Measurements from ENCODE around the gene MAP2K1.

The MAP2K1 gene

GRCh38 chr15:66430627-66431255 lies 44.0 kb downstream of the MAP2K1 start:
- TF ChIP-seq GATA3 (IDR thresholded peaks at IDR 0.05; ENCODE audit: low read depth, low read length) = no peak

DNA sequence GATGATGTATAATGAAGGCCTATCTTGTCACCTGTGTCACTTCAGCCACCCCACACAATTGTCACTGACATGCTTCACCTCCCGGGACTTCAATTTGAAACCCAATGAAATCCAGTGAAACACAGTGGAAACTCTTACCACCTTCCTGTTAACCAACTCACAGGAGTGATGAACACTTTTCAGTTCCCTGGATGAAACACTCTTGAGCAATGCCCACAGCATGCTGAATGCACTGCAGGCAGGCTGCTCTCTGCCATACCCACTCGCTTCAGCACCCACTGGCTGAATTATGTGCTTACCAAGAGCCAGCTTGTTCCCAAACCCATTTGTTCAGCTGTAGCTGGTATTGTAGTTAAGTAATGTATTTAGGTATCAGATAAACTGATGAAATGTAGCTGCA lies 47.0 kb downstream of the MAP2K1 start:
- TF ChIP-seq GATA2 (IDR thresholded peaks at IDR 0.05; ENCODE audit: low read depth, low read length) (no peak), GATA3 (IDR thresholded peaks at IDR 0.05; ENCODE audit: low read depth, low read length) (no peak)

- no peak for TF ChIP-seq GATA2 (IDR thresholded peaks at IDR 0.05; ENCODE audit: low read depth, low read length)
- TF ChIP-seq GATA3 (IDR thresholded peaks at IDR 0.05; ENCODE audit: low read depth, low read length) = no peak
Observed at GRCh38 chr15:66440501-66440900, 53.8 kb downstream of the MAP2K1 start.

- TF ChIP-seq GATA3 (IDR thresholded peaks at IDR 0.05; ENCODE audit: low read depth, low read length) (no peak), GATA2 (IDR thresholded peaks at IDR 0.05; ENCODE audit: low read depth, low read length) (no peak)
Observed at GRCh38 chr15:66452420-66452819, 65.7 kb downstream of the MAP2K1 start.

DNA sequence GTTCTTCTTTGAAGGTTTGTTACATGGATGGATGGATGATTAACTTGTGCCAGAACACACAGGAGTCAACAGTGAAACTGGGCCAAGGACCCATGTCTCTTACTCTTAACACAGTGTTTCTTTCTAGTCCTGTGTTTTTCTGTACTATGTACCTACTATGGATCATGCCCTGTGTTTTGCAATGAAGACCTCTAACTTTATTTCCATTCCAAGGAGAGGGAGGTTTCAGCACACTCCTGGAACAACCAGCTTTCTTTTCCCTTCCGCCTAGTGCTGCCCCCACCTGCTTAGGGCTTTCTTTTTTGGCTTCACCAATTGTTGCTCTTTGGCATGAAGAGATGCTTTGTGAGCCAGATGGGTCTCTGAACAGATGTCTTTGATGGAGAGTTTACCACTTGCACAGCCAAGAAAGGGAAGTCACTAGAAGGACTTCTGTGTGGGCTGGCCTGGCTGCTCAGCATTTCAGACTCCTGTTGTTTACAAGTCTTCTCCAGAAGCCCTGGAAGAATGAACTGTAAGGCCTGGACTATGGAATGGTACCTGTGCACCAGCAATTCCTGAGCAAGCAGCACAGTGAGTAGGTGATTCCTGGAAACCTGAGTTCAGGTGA lies 66.4 kb downstream of the MAP2K1 start:
- no peak for TF ChIP-seq GATA3 (IDR thresholded peaks at IDR 0.05; ENCODE audit: low read depth, low read length)

- no peak for TF ChIP-seq GATA3 (IDR thresholded peaks at IDR 0.05; ENCODE audit: low read depth, low read length)
Observed at GRCh38 chr15:66454143-66454542, 67.4 kb downstream of the MAP2K1 start.

- TF ChIP-seq GATA3 (IDR thresholded peaks at IDR 0.05; ENCODE audit: low read depth, low read length) (no peak), GATA2 (IDR thresholded peaks at IDR 0.05; ENCODE audit: low read depth, low read length) (no peak)
Observed at GRCh38 chr15:66456211-66456610, 69.5 kb downstream of the MAP2K1 start.

GRCh38 chr15:66459818-66460615 lies 73.3 kb downstream of the MAP2K1 start:
- TF ChIP-seq GATA3 (IDR thresholded peaks at IDR 0.05; ENCODE audit: low read depth, low read length) (no peak), GATA2 (IDR thresholded peaks at IDR 0.05; ENCODE audit: low read depth, low read length) (no peak)

DNA sequence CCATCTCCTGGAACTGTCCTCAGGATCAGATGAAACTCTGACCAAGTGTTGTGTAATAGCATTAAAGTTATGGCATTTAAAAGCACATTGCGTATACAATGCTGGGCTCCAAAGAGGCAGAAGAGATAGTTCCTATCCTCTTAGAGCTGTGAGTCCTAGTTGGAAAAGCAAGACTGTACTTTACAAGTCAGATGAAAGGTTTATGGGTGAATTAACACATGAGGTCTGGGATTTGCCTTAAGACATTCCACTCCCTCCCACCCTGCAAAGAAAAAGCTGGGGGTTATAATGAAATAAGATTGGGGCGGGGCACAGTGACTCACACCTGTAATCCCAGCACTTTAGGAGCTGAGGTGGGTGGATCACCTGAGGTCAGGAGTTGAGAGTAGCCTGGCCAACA lies 75.2 kb downstream of the MAP2K1 start:
- TF ChIP-seq GATA3 (IDR thresholded peaks at IDR 0.05; ENCODE audit: low read depth, low read length) = no peak
- TF ChIP-seq GATA2 (IDR thresholded peaks at IDR 0.05; ENCODE audit: low read depth, low read length) = no peak

- TF ChIP-seq GATA3 (IDR thresholded peaks at IDR 0.05; ENCODE audit: low read depth, low read length) (no peak), GATA2 (IDR thresholded peaks at IDR 0.05; ENCODE audit: low read depth, low read length) (no peak)
Observed at GRCh38 chr15:66462627-66463026, 75.9 kb downstream of the MAP2K1 start.

GRCh38 chr15:66472176-66472999 lies 85.7 kb downstream of the MAP2K1 start:
- TF ChIP-seq GATA2 (IDR thresholded peaks at IDR 0.05; ENCODE audit: low read depth, low read length) = no peak
- no peak for TF ChIP-seq GATA3 (IDR thresholded peaks at IDR 0.05; ENCODE audit: low read depth, low read length)

GRCh38 chr15:66474135-66474534 lies 87.4 kb downstream of the MAP2K1 start:
- TF ChIP-seq GATA3 (IDR thresholded peaks at IDR 0.05; ENCODE audit: low read depth, low read length) (no peak), GATA2 (IDR thresholded peaks at IDR 0.05; ENCODE audit: low read depth, low read length) (no peak)

DNA sequence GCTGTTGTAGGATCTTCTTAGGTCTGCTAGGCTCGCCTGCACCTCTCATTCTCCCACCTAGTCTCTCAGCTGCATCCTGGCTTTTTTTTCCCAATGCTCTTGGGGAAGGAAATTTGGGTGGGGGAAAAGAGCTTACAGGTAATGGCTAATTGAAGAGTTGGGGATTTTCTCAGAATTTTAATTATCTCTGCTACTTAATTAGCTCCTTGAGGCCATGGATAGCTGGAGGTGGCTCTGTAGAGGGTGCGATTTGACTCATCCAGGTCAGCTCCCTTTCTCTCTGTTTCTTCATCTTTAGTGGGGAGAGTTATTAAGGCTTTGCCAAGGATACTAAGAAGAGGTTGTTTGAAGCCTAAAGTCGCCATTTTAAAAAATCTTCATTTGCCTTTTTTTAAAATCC lies 88.3 kb downstream of the MAP2K1 start:
- TF ChIP-seq GATA3 (IDR thresholded peaks at IDR 0.05; ENCODE audit: low read depth, low read length) (no peak), GATA2 (IDR thresholded peaks at IDR 0.05; ENCODE audit: low read depth, low read length) (no peak)

DNA sequence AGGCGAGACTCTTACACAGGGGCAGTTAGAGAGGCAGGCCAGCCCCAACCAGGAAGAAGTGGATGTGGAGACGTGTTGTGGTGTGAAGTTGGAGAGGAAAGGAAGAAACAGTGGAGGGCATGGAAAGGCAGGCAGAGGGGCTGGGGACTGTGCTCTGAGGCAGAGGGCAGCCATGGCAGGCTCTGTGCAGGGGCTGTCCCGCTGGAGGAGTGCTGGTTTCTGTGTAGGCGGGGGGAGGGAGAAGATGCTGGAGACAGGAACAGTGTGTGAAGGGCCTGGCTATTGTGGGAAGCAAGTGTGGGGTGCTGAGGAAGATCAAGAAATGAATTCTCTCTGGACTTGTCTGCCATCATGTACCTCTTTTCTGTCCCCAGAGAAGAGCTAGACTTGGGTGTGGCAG lies 89.8 kb downstream of the MAP2K1 start:
- TF ChIP-seq GATA2 (IDR thresholded peaks at IDR 0.05; ENCODE audit: low read depth, low read length) (no peak), GATA3 (IDR thresholded peaks at IDR 0.05; ENCODE audit: low read depth, low read length) (no peak)
